ENCODE results near the gene PRDM12.
"Not testable (repeated sequence)": the region's sequence is repeated elsewhere in the genome, so short reads cannot be mapped to it uniquely, and the experiment has no call there.

Gene PRDM12

GRCh38 chr9:130675396-130675795 is 11.0 kb downstream of the PRDM12 start:
- in situ Hi-C loops (cut with HindIII; ENCODE audit: low pct_unique_long_range_greater_than_20kb, low sequenced_read_pairs), result no loop called here
- TF ChIP-seq JUND (IDR thresholded peaks at IDR 0.05; ENCODE audit: low read depth), result no peak
- DNase-seq (ENCODE audit: low read depth in 1 of 2, low spot score in 1 of 2), result no peak

GRCh38 chr9:130677252-130677651 is 12.9 kb downstream of the PRDM12 start:
- no peak for TF ChIP-seq JUND (IDR thresholded peaks at IDR 0.05; ENCODE audit: low read depth)
- in situ Hi-C loops (cut with HindIII; ENCODE audit: low pct_unique_long_range_greater_than_20kb, low sequenced_read_pairs), result no loop called here
- no peak for DNase-seq (ENCODE audit: low read depth in 1 of 2, low spot score in 1 of 2)

GRCh38 chr9:130680836-130681768 is 16.7 kb downstream of the PRDM12 start:
- in situ Hi-C loops (cut with HindIII; ENCODE audit: low pct_unique_long_range_greater_than_20kb, low sequenced_read_pairs), result no loop called here
- peak; percentile 92 to 99 for DNase-seq (ENCODE audit: low read depth in 1 of 2, low spot score in 1 of 2)
- no peak for TF ChIP-seq JUND (IDR thresholded peaks at IDR 0.05; ENCODE audit: low read depth)

- no peak for TF ChIP-seq JUND (IDR thresholded peaks at IDR 0.05; ENCODE audit: low read depth)
- in situ Hi-C loops (cut with HindIII; ENCODE audit: low pct_unique_long_range_greater_than_20kb, low sequenced_read_pairs), result no loop called here
- no peak for DNase-seq (ENCODE audit: low read depth in 1 of 2, low spot score in 1 of 2)
Observed at GRCh38 chr9:130681769-130682420, 17.5 kb downstream of the PRDM12 start.

- DNase-seq (ENCODE audit: low read depth in 1 of 2, low spot score in 1 of 2), result peak; percentile 92 to 96
- TF ChIP-seq JUND (IDR thresholded peaks at IDR 0.05; ENCODE audit: low read depth), result no peak
- in situ Hi-C loops (cut with HindIII; ENCODE audit: low pct_unique_long_range_greater_than_20kb, low sequenced_read_pairs), result no loop called here
Observed at GRCh38 chr9:130682421-130683121, 18.2 kb downstream of the PRDM12 start.

- in situ Hi-C loops (cut with HindIII; ENCODE audit: low pct_unique_long_range_greater_than_20kb, low sequenced_read_pairs), result no loop called here
- no peak for TF ChIP-seq JUND (IDR thresholded peaks at IDR 0.05; ENCODE audit: low read depth)
Observed at GRCh38 chr9:130685104-130685503, 20.7 kb downstream of the PRDM12 start.

GRCh38 chr9:130685945-130686344 is 21.6 kb downstream of the PRDM12 start:
- DNase-seq (ENCODE audit: low read depth in 1 of 2, low spot score in 1 of 2); in situ Hi-C loops (cut with HindIII; ENCODE audit: low pct_unique_long_range_greater_than_20kb, low sequenced_read_pairs): not testable (repeated sequence)

More at GRCh38 chr9:130685104-130685503, 20.7 kb downstream of the PRDM12 start:
- DNase-seq (ENCODE audit: low read depth in 1 of 2, low spot score in 1 of 2), result no peak

- in situ Hi-C loops (cut with HindIII; ENCODE audit: low pct_unique_long_range_greater_than_20kb, low sequenced_read_pairs), result no loop called here
- no peak for TF ChIP-seq JUND (IDR thresholded peaks at IDR 0.05; ENCODE audit: low read depth)
- DNase-seq (ENCODE audit: low read depth in 1 of 2, low spot score in 1 of 2), result no peak
Observed at GRCh38 chr9:130687615-130688014, 23.2 kb downstream of the PRDM12 start.

- TF ChIP-seq JUND (IDR thresholded peaks at IDR 0.05; ENCODE audit: low read depth), result no peak
- no peak for DNase-seq (ENCODE audit: low read depth in 1 of 2, low spot score in 1 of 2)
- in situ Hi-C loops (cut with HindIII; ENCODE audit: low pct_unique_long_range_greater_than_20kb, low sequenced_read_pairs), result no loop called here
Observed at GRCh38 chr9:130688072-130688471, 23.7 kb downstream of the PRDM12 start.

- in situ Hi-C loops (cut with HindIII; ENCODE audit: low pct_unique_long_range_greater_than_20kb, low sequenced_read_pairs), result no loop called here
Observed at GRCh38 chr9:130689572-130689936, 25.2 kb downstream of the PRDM12 start.

GRCh38 chr9:130689937-130690700 is 25.7 kb downstream of the PRDM12 start:
- no peak for TF ChIP-seq JUND (IDR thresholded peaks at IDR 0.05; ENCODE audit: low read depth)
- in situ Hi-C loops (cut with HindIII; ENCODE audit: low pct_unique_long_range_greater_than_20kb, low sequenced_read_pairs), result no loop called here
- peak; percentile 98 to 100 for DNase-seq (ENCODE audit: low read depth in 1 of 2, low spot score in 1 of 2)

More at GRCh38 chr9:130689572-130689936, 25.2 kb downstream of the PRDM12 start:
- DNase-seq (ENCODE audit: low read depth in 1 of 2, low spot score in 1 of 2), result no peak
- no peak for TF ChIP-seq JUND (IDR thresholded peaks at IDR 0.05; ENCODE audit: low read depth)

GRCh38 chr9:130692321-130692720 is 27.9 kb downstream of the PRDM12 start:
- in situ Hi-C loops (cut with HindIII; ENCODE audit: low pct_unique_long_range_greater_than_20kb, low sequenced_read_pairs), result no loop called here
- no peak for DNase-seq (ENCODE audit: low read depth in 1 of 2, low spot score in 1 of 2)
- no peak for TF ChIP-seq JUND (IDR thresholded peaks at IDR 0.05; ENCODE audit: low read depth)

Measured in T47D (cell line).